Lower leg skin (tissue), 3 donors: ENCODE results near the gene TFAP2C.

ENCODE experiments used
- POLR2A ChIP-seq, 2 donors: fragments of 450-650 bp; IDR thresholded peaks; one replicate each; pipeline ENCODE4 v1.6.1; 2016 to 2017; ENCODE audit warnings: antibody characterized with exemption in 2 of 2, mild to moderate bottlenecking in 1 of 2, moderate library complexity in 1 of 2
- TF ChIP-seq, protein P1 (sequence below), 3 donors: fragments of 450-650 bp; IDR thresholded peaks; one replicate each; pipeline ENCODE4 v1.5.1; 2016; ENCODE audit warnings: antibody characterized with exemption in 3 of 3, mild to moderate bottlenecking in 3 of 3, moderate library complexity in 2 of 3

DNA sequence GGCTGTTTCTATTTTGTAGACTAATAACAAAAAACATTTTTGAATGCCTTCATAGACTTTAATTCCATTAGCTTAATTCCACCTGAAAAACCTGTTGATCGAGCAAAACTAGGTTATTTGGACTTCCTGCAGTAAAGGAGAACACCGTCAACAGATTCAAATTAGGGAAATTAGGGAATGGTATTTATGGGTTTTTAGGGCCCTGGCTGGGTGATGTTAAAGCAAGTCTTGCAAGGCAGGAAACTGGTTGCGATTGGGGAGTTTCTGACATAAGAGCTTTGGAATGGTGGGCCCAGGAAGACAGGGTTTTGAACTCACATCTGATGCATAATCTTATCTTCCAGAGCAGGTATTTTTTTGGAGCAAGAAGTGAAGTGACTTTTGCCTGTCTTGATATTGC lies 40.1 kb upstream of the TFAP2C start:
- TF ChIP-seq, protein P1, sequence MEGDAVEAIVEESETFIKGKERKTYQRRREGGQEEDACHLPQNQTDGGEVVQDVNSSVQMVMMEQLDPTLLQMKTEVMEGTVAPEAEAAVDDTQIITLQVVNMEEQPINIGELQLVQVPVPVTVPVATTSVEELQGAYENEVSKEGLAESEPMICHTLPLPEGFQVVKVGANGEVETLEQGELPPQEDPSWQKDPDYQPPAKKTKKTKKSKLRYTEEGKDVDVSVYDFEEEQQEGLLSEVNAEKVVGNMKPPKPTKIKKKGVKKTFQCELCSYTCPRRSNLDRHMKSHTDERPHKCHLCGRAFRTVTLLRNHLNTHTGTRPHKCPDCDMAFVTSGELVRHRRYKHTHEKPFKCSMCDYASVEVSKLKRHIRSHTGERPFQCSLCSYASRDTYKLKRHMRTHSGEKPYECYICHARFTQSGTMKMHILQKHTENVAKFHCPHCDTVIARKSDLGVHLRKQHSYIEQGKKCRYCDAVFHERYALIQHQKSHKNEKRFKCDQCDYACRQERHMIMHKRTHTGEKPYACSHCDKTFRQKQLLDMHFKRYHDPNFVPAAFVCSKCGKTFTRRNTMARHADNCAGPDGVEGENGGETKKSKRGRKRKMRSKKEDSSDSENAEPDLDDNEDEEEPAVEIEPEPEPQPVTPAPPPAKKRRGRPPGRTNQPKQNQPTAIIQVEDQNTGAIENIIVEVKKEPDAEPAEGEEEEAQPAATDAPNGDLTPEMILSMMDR (IDR thresholded peaks at IDR 0.05) = no peak
- no peak for TF ChIP-seq POLR2A (IDR thresholded peaks at IDR 0.05)
